ENCODE measurements around the gene MMS22L. TPM values are rescaled to one million over a fixed set of nuclear protein-coding genes. Genes with fewer than 3 reads are reported as not detected.

MMS22L gene
- total RNA-seq, 1 donor from 2014 or later: 8.5 TPM

- Mint-ChIP-seq H3K4me1 (ENCODE audit: unreplicated experiment) (no peaks in the 10 kb centered on the region), H3K27me3 (ENCODE audit: unreplicated experiment) (peaks cover 25% of the 10 kb centered on the region), H3K4me3 (ENCODE audit: unreplicated experiment) (no peak overlapping the region), H3K27ac (ENCODE audit: unreplicated experiment) (no peak overlapping the region), H3K9me3 (ENCODE audit: unreplicated experiment) (no peaks in the 10 kb centered on the region), H3K36me3 (ENCODE audit: unreplicated experiment) (no peaks in the 10 kb centered on the region)
- DNase-seq (ENCODE audit: extremely low spot score, unreplicated experiment): no peak
- no peak for TF ChIP-seq CTCF (IDR thresholded peaks at IDR 0.05)
Observed at GRCh38 chr6:97292671-97293070, 9.7 kb upstream of the MMS22L start.

- Mint-ChIP-seq H3K4me1 (ENCODE audit: unreplicated experiment) (no peaks in the 10 kb centered on the region), H3K4me3 (ENCODE audit: unreplicated experiment) (no peak overlapping the region), H3K36me3 (ENCODE audit: unreplicated experiment) (no peaks in the 10 kb centered on the region), H3K9me3 (ENCODE audit: unreplicated experiment) (no peaks in the 10 kb centered on the region), H3K27me3 (ENCODE audit: unreplicated experiment) (peaks cover 25% of the 10 kb centered on the region), H3K27ac (ENCODE audit: unreplicated experiment) (no peak overlapping the region)
- no peak for TF ChIP-seq CTCF (IDR thresholded peaks at IDR 0.05)
- DNase-seq (ENCODE audit: extremely low spot score, unreplicated experiment): no peak
Observed at GRCh38 chr6:97291896-97292295, 8.9 kb upstream of the MMS22L start.

- H3K27me3 Mint-ChIP-seq (ENCODE audit: unreplicated experiment): peaks cover 18% of the 10 kb centered on the region
- no peaks in the 10 kb centered on the region for H3K36me3 Mint-ChIP-seq (ENCODE audit: unreplicated experiment)
- no peak overlapping the region for H3K27ac Mint-ChIP-seq (ENCODE audit: unreplicated experiment)
- no peak overlapping the region for H3K4me3 Mint-ChIP-seq (ENCODE audit: unreplicated experiment)
- no peak for DNase-seq (ENCODE audit: extremely low spot score, unreplicated experiment)
- no peak for TF ChIP-seq CTCF (IDR thresholded peaks at IDR 0.05)
- H3K9me3 Mint-ChIP-seq (ENCODE audit: unreplicated experiment): no peaks in the 10 kb centered on the region
- no peaks in the 10 kb centered on the region for H3K4me1 Mint-ChIP-seq (ENCODE audit: unreplicated experiment)
Observed at GRCh38 chr6:97289332-97289731, 6.3 kb upstream of the MMS22L start.

GRCh38 chr6:97288188-97288587 is 5.2 kb upstream of the MMS22L start:
- H3K4me1 Mint-ChIP-seq (ENCODE audit: unreplicated experiment): peaks cover 8% of the 10 kb centered on the region
- peaks cover 7% of the 10 kb centered on the region for H3K27me3 Mint-ChIP-seq (ENCODE audit: unreplicated experiment)
- H3K4me3 Mint-ChIP-seq (ENCODE audit: unreplicated experiment): no peak overlapping the region
- H3K9me3 Mint-ChIP-seq (ENCODE audit: unreplicated experiment): no peaks in the 10 kb centered on the region
- no peak for DNase-seq (ENCODE audit: extremely low spot score, unreplicated experiment)
- H3K36me3 Mint-ChIP-seq (ENCODE audit: unreplicated experiment): no peaks in the 10 kb centered on the region
- H3K27ac Mint-ChIP-seq (ENCODE audit: unreplicated experiment): no peak overlapping the region
- no peak for TF ChIP-seq CTCF (IDR thresholded peaks at IDR 0.05)

GRCh38 chr6:97282238-97282725 is 734 bp downstream of the MMS22L start:
- DNase-seq (ENCODE audit: extremely low spot score, unreplicated experiment): no peak
- no peaks in the 10 kb centered on the region for H3K9me3 Mint-ChIP-seq (ENCODE audit: unreplicated experiment)
- no peak for TF ChIP-seq CTCF (IDR thresholded peaks at IDR 0.05)
- H3K4me1 Mint-ChIP-seq (ENCODE audit: unreplicated experiment): peaks cover 26% of the 10 kb centered on the region
- peaks cover 2% of the 10 kb centered on the region for H3K27me3 Mint-ChIP-seq (ENCODE audit: unreplicated experiment)
- peaks cover 2% of the 10 kb centered on the region for H3K36me3 Mint-ChIP-seq (ENCODE audit: unreplicated experiment)
- H3K4me3 Mint-ChIP-seq (ENCODE audit: unreplicated experiment): peak overlapping the region; percentile 97
- peak overlapping the region; percentile 63 for H3K27ac Mint-ChIP-seq (ENCODE audit: unreplicated experiment)

Measured in osteocyte (in vitro differentiated cells).